Measurements from ENCODE around the gene IYD.

Gene IYD

GRCh38 chr6:150377211-150377781 lies 8.5 kb downstream of the IYD start:
- no peak overlapping the region for H3K4me3 ChIP-seq (ENCODE audit: low read depth, low read length)
- no peak for TF ChIP-seq CTCF (IDR thresholded peaks at IDR 0.05; ENCODE audit: borderline replicate concordance, insufficient read depth, low read depth, low read length)

DNA sequence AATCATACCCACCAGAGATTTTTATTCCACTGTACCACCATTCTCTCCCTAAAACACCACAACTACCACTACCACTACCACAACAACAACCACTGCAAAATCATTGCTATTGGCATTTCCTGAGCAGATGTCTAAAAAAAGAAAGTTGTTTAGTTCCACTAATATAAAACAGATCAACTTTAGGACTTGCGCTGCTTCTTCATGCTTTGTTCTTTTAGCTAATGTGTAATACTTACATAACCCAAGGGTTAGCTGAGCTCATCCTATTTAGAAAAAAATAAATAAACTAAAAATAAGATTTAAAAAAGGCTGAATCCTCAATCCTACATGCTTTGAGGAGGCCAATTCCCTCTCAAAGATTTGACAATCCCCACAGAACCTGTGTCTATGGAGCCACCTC lies 11.4 kb downstream of the IYD start:
- no peak overlapping the region for H3K4me3 ChIP-seq (ENCODE audit: low read depth, low read length)
- no peak for TF ChIP-seq CTCF (IDR thresholded peaks at IDR 0.05; ENCODE audit: borderline replicate concordance, insufficient read depth, low read depth, low read length)

DNA sequence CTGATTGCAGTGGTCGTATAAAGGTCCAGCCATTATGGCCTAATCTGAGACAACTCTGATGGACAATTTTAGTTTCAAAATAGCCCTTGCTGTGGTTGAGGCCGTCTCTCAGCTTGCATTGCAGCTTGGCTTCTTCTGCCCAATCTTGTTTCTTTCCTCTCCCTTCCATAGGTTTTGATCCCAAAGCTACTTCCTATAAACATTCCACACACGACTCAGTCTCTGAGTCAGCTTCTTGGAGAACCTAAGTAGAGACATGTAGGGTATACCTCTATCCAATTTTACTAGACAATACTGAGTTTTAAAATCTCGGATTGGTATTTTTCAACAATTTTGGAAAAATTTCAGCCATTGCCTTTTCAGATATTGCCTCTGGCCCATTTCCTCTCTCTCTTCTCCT lies 13.4 kb downstream of the IYD start:
- H3K4me3 ChIP-seq (ENCODE audit: low read depth, low read length) = no peak overlapping the region
- no peak for TF ChIP-seq CTCF (IDR thresholded peaks at IDR 0.05; ENCODE audit: borderline replicate concordance, insufficient read depth, low read depth, low read length)

- no peak for TF ChIP-seq CTCF (IDR thresholded peaks at IDR 0.05; ENCODE audit: borderline replicate concordance, insufficient read depth, low read depth, low read length)
- H3K4me3 ChIP-seq (ENCODE audit: low read depth, low read length) = no peak overlapping the region
These were observed 22.6 kb downstream of the IYD start for GRCh38 chr6:150391414-150391813.

DNA sequence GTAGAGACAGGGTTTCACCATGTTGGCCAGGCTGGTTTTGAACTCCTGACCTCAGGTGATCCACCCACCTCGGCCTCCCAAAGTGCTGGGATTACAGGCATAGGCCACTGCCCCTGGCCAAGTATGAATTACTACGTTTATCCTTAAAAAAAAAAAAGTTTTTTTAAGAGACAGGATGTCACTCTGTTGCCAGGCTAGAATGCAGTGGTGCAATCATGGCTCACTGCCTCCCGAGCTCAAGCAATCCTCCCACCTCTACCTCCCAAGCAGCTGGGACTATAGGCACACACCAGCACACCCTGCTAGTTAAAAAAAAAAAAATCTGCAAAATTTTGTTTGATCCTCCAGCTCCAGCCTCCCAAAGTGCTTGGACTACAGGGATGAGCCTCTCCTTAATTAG lies 23.1 kb downstream of the IYD start:
- no peak for TF ChIP-seq CTCF (IDR thresholded peaks at IDR 0.05; ENCODE audit: borderline replicate concordance, insufficient read depth, low read depth, low read length)
- H3K4me3 ChIP-seq (ENCODE audit: low read depth, low read length) = no peak overlapping the region

- TF ChIP-seq CTCF (IDR thresholded peaks at IDR 0.05; ENCODE audit: borderline replicate concordance, insufficient read depth, low read depth, low read length) = no peak
- H3K4me3 ChIP-seq (ENCODE audit: low read depth, low read length) = no peak overlapping the region
These were observed 23.8 kb downstream of the IYD start for GRCh38 chr6:150392452-150393220.
